HEK293 (cell line): ENCODE measurements around the gene CNTLN.

Source experiments
- KLF16 ChIP-seq: fragments of 450-650 bp; formaldehyde crosslinking; IDR thresholded peaks from 2 replicates; pipeline ENCODE4 v1.5.1; 2017; ENCODE audit warnings: missing biosample characterization, missing genetic modification characterization
- YY1 ChIP-seq: fragments of 450-650 bp; formaldehyde crosslinking; IDR thresholded peaks from 2 replicates; pipeline ENCODE4 v1.5.1; 2018; ENCODE audit warnings: missing biosample characterization, missing genetic modification characterization
- ZNF146 ChIP-seq: fragments of 450-650 bp; formaldehyde crosslinking; IDR thresholded peaks from 2 replicates; pipeline ENCODE4 v1.5.1; 2016; ENCODE audit warnings: missing biosample characterization, missing genetic modification characterization
- TF ChIP-seq, protein P1 (sequence below): fragments of 450-650 bp; formaldehyde crosslinking; IDR thresholded peaks from 2 replicates; pipeline ENCODE4 v1.5.1; 2016; ENCODE audit warnings: missing biosample characterization, missing genetic modification characterization

DNA sequence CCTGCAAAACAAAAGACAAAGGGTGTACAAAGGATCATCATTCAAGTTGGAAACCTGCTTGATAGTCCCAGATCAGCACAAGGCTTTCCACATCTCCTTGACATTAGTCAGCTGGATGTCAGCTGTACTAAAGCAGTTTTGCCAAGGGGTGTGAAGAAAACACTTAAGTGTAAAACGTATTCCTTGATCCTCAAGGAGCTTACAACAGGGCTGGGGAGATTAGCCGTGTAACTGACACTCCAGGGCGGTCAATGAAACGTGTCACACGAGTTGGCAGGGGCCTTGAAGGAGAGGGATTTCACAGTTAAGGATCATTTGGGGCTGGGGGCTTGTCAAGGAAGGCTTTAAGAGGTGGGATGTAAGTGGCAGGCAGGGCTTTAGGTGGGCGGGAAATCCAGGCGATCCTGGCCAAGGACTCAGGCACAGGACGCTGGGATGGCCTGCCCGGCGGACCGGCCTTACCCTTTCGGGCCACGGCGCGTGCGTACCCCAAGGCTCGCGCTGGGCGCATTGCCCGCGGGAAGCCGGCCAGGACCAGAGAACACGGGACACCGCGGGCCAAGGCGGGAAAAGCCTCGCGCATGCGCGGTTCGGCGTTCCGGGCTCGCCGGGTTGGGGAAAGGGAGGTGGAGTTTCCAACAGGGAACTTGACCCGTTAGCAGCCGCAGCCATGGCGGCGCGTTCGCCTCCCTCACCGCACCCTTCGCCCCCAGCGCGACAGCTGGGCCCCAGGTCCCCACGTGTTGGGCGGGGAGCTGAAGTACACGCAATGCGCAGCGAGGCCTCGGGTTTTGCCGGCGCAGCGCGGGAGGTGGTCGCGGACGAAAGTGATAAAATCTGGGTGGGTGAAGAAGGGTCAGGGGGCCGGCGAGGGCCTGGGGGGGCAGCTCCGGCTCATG is at the start of gene CNTLN:
- TF ChIP-seq KLF16 (tag by site-specific recombination) = peak; percentile 65; the same call in 1 of the 2 replicates
- TF ChIP-seq ZNF146 (tag by site-specific recombination) = no peak
- TF ChIP-seq YY1 (tag by site-specific recombination) = peak; percentile 85
- TF ChIP-seq, protein P1, sequence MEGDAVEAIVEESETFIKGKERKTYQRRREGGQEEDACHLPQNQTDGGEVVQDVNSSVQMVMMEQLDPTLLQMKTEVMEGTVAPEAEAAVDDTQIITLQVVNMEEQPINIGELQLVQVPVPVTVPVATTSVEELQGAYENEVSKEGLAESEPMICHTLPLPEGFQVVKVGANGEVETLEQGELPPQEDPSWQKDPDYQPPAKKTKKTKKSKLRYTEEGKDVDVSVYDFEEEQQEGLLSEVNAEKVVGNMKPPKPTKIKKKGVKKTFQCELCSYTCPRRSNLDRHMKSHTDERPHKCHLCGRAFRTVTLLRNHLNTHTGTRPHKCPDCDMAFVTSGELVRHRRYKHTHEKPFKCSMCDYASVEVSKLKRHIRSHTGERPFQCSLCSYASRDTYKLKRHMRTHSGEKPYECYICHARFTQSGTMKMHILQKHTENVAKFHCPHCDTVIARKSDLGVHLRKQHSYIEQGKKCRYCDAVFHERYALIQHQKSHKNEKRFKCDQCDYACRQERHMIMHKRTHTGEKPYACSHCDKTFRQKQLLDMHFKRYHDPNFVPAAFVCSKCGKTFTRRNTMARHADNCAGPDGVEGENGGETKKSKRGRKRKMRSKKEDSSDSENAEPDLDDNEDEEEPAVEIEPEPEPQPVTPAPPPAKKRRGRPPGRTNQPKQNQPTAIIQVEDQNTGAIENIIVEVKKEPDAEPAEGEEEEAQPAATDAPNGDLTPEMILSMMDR (tag by site-specific recombination) = no peak
